CD4-positive, alpha-beta T cell (primary cell): Measurements from ENCODE around the gene GABRG2. TPM values are rescaled to one million over a fixed set of nuclear protein-coding genes. Genes with fewer than 3 reads are reported as not detected.
"Not testable (repeated sequence)": the region's sequence is repeated elsewhere in the genome, so short reads cannot be mapped to it uniquely, and the experiment has no call there.

Experiments
- ATAC-seq: fragments of 200-7000 bp; cut with Tn5 transposase; one replicate; pipeline ENCODE4 v1.10.0; 2022; ENCODE audit warnings: mild to moderate bottlenecking; ENCODE audit not compliant: poor library complexity
- CTCF ChIA-PET: fragments of 350-600 bp; sonication (Branson Sonifier 250); formaldehyde crosslinking; loops from one replicate; lab custom pipeline; 2021; ENCODE audit warnings: antibody characterized with exemption, inconsistent platforms; lab: Charles Lee
- POLR2A ChIA-PET: fragments of 350-600 bp; sonication (Branson Sonifier 250); formaldehyde crosslinking; loops from one replicate; lab custom pipeline; 2021; ENCODE audit warnings: antibody characterized with exemption, inconsistent platforms; lab: Charles Lee
- DNase-seq, 14 experiments: peaks; one replicate each; pipeline ENCODE4 v3.0.0-alpha.2; 2013 to 2020; ENCODE audit warnings: mixed read lengths in 2 of 14
- H3K27ac ChIP-seq, 2 donors: one replicate each; pipeline versions ENCODE4 v1.5.1 to v1.7.0; 2013; ENCODE audit warnings: low read length in 2 of 2, low read depth in 1 of 2, mild to moderate bottlenecking in 1 of 2
- H3K27me3 ChIP-seq, 2 experiments: 1 replicate in 1 of 2; 2 replicates in 1 of 2; pipeline versions ENCODE4 v1.6.1 to v1.7.0; 2013; ENCODE audit warnings: low read length in 2 of 2, control low read depth in 1 of 2, mild to moderate bottlenecking in 1 of 2, moderate library complexity in 1 of 2; ENCODE audit not compliant: insufficient read depth in 2 of 2, control insufficient read depth in 1 of 2
- H3K36me3 ChIP-seq: one replicate; pipeline ENCODE4 v1.6.1; 2013; ENCODE audit warnings: low read length, control low read depth; ENCODE audit not compliant: insufficient read depth
- H3K4me1 ChIP-seq: one replicate; pipeline ENCODE4 v1.6.1; 2013; ENCODE audit warnings: low read length, control low read depth; ENCODE audit not compliant: insufficient read depth
- H3K4me3 ChIP-seq: one replicate; pipeline ENCODE4 v1.5.1; 2013; ENCODE audit warnings: mild to moderate bottlenecking, low read length, moderate library complexity
- H3K9me3 ChIP-seq, 2 experiments: 1 replicate in 1 of 2; 2 replicates in 1 of 2; pipeline versions ENCODE4 v1.6.1 to v1.7.0; 2013; ENCODE audit warnings: low read length in 2 of 2, mild to moderate bottlenecking in 2 of 2, control low read depth in 1 of 2, moderate library complexity in 1 of 2; ENCODE audit not compliant: control insufficient read depth in 1 of 2, insufficient read depth in 1 of 2
- H3K27ac Mint-ChIP-seq: one replicate; pipeline ENCODE4 v1.8.0; 2020; ENCODE audit warnings: mixed read lengths
- H3K27me3 Mint-ChIP-seq: one replicate; pipeline ENCODE4 v1.8.0; 2021; ENCODE audit warnings: mixed read lengths
- H3K36me3 Mint-ChIP-seq: one replicate; pipeline ENCODE4 v1.8.0; 2021; ENCODE audit warnings: low read depth, mixed read lengths
- H3K4me1 Mint-ChIP-seq: one replicate; pipeline ENCODE4 v1.8.0; 2021; ENCODE audit warnings: low read depth, mixed read lengths
- H3K4me3 Mint-ChIP-seq: one replicate; pipeline ENCODE4 v1.8.0; 2020; ENCODE audit warnings: mild to moderate bottlenecking, mixed read lengths
- H3K9me3 Mint-ChIP-seq: one replicate; pipeline ENCODE4 v1.8.0; 2020; ENCODE audit warnings: mixed read lengths
- intact Hi-C, 2 experiments: fragments of 100-400 bp; cut with DNase I in 1 of 2; cut with micrococcal nuclease in 1 of 2; formaldehyde crosslinking; loops; one replicate each; pipeline versions ENCODE4 v1.15.1 to v1.9.0; 2023 to 2025; cut with DNase I, micrococcal nuclease
- total RNA-seq, 174 experiments: library from RNA in 2 of 174; stranded (reverse) in 2 of 174; gene quantifications; one replicate each; pipeline ENCODE4 v1.2.3 and lab custom pipeline; 2021 to 2026
- TF ChIP-seq, protein P1 (sequence below): fragments of 200-600 bp; IDR thresholded peaks from one replicate; pipeline ENCODE4 v1.8.0; 2022; ENCODE audit warnings: antibody characterized with exemption, mild to moderate bottlenecking

The GABRG2 gene
- total RNA-seq, 2 experiments from 2014 or later = not detected

DNA sequence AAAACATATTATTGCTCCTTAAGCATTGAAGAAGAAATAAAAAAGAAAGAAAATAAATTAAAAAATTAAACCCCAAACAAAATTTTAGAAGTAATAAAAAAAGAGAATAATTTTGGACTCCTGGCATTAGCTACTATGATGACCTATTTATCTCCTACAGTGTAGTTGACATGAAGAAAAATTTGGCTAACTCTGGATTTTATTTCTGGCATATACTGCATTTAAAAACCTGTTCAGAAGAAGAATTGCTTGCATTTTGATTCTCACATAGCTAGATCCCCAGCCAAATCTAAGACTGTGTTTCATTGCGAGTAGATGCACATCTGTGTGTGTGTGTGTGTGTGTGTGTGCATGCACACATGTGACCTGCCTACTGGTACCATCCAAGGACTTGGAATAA lies 30.1 kb upstream of the GABRG2 start:
- no peaks in the 10 kb centered on the region for H3K4me1 Mint-ChIP-seq
- Histone ChIP-seq H3K4me3 (no peak overlapping the region), H3K27me3 (no peaks in the 10 kb centered on the region), H3K9me3 (peaks cover 0 to 7% of the 10 kb centered on the region in 2 experiments), H3K4me1 (no peaks in the 10 kb centered on the region), H3K36me3 (no peaks in the 10 kb centered on the region), H3K27ac (no peak overlapping the region)
- intact Hi-C loops = no loop called here
- ATAC-seq = no peak
- no peaks in the 10 kb centered on the region for H3K36me3 Mint-ChIP-seq
- H3K4me3 Mint-ChIP-seq = no peak overlapping the region
- DNase-seq = no peak
- H3K27ac Mint-ChIP-seq = no peak overlapping the region
- POLR2A ChIA-PET = no interaction called here
- TF ChIP-seq, protein P1, sequence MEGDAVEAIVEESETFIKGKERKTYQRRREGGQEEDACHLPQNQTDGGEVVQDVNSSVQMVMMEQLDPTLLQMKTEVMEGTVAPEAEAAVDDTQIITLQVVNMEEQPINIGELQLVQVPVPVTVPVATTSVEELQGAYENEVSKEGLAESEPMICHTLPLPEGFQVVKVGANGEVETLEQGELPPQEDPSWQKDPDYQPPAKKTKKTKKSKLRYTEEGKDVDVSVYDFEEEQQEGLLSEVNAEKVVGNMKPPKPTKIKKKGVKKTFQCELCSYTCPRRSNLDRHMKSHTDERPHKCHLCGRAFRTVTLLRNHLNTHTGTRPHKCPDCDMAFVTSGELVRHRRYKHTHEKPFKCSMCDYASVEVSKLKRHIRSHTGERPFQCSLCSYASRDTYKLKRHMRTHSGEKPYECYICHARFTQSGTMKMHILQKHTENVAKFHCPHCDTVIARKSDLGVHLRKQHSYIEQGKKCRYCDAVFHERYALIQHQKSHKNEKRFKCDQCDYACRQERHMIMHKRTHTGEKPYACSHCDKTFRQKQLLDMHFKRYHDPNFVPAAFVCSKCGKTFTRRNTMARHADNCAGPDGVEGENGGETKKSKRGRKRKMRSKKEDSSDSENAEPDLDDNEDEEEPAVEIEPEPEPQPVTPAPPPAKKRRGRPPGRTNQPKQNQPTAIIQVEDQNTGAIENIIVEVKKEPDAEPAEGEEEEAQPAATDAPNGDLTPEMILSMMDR = no peak
- no peaks in the 10 kb centered on the region for H3K27me3 Mint-ChIP-seq
- H3K9me3 Mint-ChIP-seq = peaks cover 2% of the 10 kb centered on the region
- CTCF ChIA-PET = no interaction called here

GRCh38 chr5:162047279-162047678 lies 20.3 kb upstream of the GABRG2 start:
- intact Hi-C loops = no loop called here
- H3K4me1 ChIP-seq = no peaks in the 10 kb centered on the region
- H3K4me3 Mint-ChIP-seq = no peak overlapping the region
- H3K36me3 ChIP-seq = no peaks in the 10 kb centered on the region
- ChIA-PET POLR2A (no interaction called here), CTCF (no interaction called here)
- H3K9me3 Mint-ChIP-seq = peaks cover 2% of the 10 kb centered on the region
- H3K9me3 ChIP-seq = peaks cover 0 to 4% of the 10 kb centered on the region in 2 experiments
- no peaks in the 10 kb centered on the region for H3K27me3 ChIP-seq
- H3K27ac ChIP-seq = no peak overlapping the region
- no peak overlapping the region for H3K27ac Mint-ChIP-seq
- no peak overlapping the region for H3K4me3 ChIP-seq
- TF ChIP-seq, protein P1 = no peak
- H3K4me1 Mint-ChIP-seq = no peaks in the 10 kb centered on the region
- H3K36me3 Mint-ChIP-seq = no peaks in the 10 kb centered on the region
- no peaks in the 10 kb centered on the region for H3K27me3 Mint-ChIP-seq
- DNase-seq (no peak), ATAC-seq (no peak)

- H3K4me3 Mint-ChIP-seq = no peak overlapping the region
- POLR2A ChIA-PET = no interaction called here
- Histone ChIP-seq H3K27ac (no peak overlapping the region), H3K9me3 (peaks cover 0 to 6% of the 10 kb centered on the region in 2 experiments), H3K36me3 (no peaks in the 10 kb centered on the region), H3K4me3 (no peak overlapping the region), H3K27me3 (no peaks in the 10 kb centered on the region), H3K4me1 (no peaks in the 10 kb centered on the region)
- no peaks in the 10 kb centered on the region for H3K9me3 Mint-ChIP-seq
- H3K36me3 Mint-ChIP-seq = no peaks in the 10 kb centered on the region
- no peak for ATAC-seq
- H3K27me3 Mint-ChIP-seq = no peaks in the 10 kb centered on the region
- intact Hi-C loops = no loop called here
- CTCF ChIA-PET = no interaction called here
- H3K4me1 Mint-ChIP-seq = no peaks in the 10 kb centered on the region
- H3K27ac Mint-ChIP-seq = no peak overlapping the region
- DNase-seq = no peak
- TF ChIP-seq, protein P1 = no peak
Measured at GRCh38 chr5:162052676-162053075, 14.9 kb upstream of the GABRG2 start.

DNA sequence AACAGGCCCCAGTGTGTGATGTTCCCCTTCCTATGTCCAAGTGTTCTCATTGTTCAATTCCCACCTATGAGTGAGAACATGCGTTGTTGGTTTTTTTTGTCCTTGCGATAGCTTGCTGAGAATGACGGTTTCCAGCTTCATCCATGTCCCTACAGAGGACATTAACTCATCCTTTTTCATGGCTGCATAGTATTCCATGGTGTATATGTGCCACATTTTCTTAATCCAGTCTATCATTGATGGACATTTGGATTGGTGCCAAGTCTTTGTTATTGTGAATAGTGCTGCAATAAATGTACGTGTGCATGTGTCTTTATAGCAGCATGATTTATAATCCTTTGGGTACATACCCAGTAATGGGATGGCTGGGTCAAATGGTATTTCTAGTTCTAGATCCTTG lies 12.5 kb upstream of the GABRG2 start:
- H3K4me1 ChIP-seq, H3K36me3 Mint-ChIP-seq, H3K27ac Mint-ChIP-seq, intact Hi-C loops, H3K27ac ChIP-seq, DNase-seq, H3K27me3 Mint-ChIP-seq, H3K27me3 ChIP-seq, POLR2A ChIA-PET, H3K9me3 ChIP-seq, H3K4me3 Mint-ChIP-seq, ATAC-seq, CTCF ChIA-PET, H3K9me3 Mint-ChIP-seq, H3K36me3 ChIP-seq, H3K4me1 Mint-ChIP-seq, H3K4me3 ChIP-seq: not testable (repeated sequence)
